Mesothelial cell of epicardium (in vitro differentiated cells): Measurements from ENCODE around the gene UNC50. TPM values are rescaled to one million over a fixed set of nuclear protein-coding genes. Genes with fewer than 3 reads are reported as not detected.

ENCODE experiments used
- DNase-seq, 2 experiments: peaks; one replicate each; pipeline ENCODE4 v3.0.0; 2021; ENCODE audit warnings: low spot score in 2 of 2; ENCODE audit not compliant: unreplicated experiment in 2 of 2
- H3K27ac Mint-ChIP-seq: 2 replicates; pipeline ENCODE4 v1.8.0; 2021; ENCODE audit warnings: mixed read lengths
- H3K27me3 Mint-ChIP-seq: 2 replicates; pipeline ENCODE4 v1.8.0; 2021; ENCODE audit warnings: low read depth, mixed read lengths
- H3K36me3 Mint-ChIP-seq: 2 replicates; pipeline ENCODE4 v1.8.0; 2021; ENCODE audit warnings: mixed read lengths
- H3K4me1 Mint-ChIP-seq: 2 replicates; pipeline ENCODE4 v1.8.0; 2021; ENCODE audit warnings: mixed read lengths
- H3K4me3 Mint-ChIP-seq: 2 replicates; pipeline ENCODE4 v1.8.0; 2021; ENCODE audit warnings: mild to moderate bottlenecking, moderate library complexity, mixed read lengths
- H3K9me3 Mint-ChIP-seq: 2 replicates; pipeline ENCODE4 v1.8.0; 2021; ENCODE audit warnings: mixed read lengths
- total RNA-seq: library from RNA; stranded (reverse); gene quantifications from 3 replicates; pipeline ENCODE4 v1.2.1, GENCODE V29; 2021
- TF ChIP-seq, protein P1 (sequence below): fragments of 200-600 bp; sonication (generic); IDR thresholded peaks from one replicate; pipeline ENCODE4 v1.5.0; 2021; ENCODE audit warnings: antibody characterized with exemption; ENCODE audit not compliant: unreplicated experiment

Gene UNC50
- total RNA-seq, 1 donor from 2014 or later: 44.6 TPM

DNA sequence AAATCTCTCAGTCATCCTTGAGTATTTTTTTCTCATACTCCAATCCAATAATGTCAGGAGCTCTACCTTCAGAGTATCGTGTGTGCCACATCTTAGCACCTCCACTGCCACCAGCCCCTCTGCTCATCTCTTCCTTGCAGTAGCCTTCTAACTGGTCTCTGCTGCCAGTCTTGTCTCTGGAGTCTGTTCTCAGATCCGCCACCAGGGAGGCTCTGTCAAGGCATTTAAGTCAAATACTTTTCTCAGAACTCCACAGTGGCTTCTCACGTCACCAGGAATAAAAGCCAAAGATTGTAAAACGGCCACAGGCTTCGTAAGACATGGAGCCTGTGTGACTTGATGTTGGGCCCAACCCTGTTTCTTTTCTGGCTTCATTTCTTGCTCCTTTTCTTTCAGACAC is 7.1 kb downstream of the UNC50 start:
- Mint-ChIP-seq H3K4me1 (peaks cover 12% of the 10 kb centered on the region), H3K9me3 (no peaks in the 10 kb centered on the region), H3K27me3 (no peaks in the 10 kb centered on the region), H3K27ac (no peak overlapping the region), H3K4me3 (no peak overlapping the region), H3K36me3 (peaks cover 35% of the 10 kb centered on the region)
- no peak for DNase-seq
- TF ChIP-seq, protein P1, sequence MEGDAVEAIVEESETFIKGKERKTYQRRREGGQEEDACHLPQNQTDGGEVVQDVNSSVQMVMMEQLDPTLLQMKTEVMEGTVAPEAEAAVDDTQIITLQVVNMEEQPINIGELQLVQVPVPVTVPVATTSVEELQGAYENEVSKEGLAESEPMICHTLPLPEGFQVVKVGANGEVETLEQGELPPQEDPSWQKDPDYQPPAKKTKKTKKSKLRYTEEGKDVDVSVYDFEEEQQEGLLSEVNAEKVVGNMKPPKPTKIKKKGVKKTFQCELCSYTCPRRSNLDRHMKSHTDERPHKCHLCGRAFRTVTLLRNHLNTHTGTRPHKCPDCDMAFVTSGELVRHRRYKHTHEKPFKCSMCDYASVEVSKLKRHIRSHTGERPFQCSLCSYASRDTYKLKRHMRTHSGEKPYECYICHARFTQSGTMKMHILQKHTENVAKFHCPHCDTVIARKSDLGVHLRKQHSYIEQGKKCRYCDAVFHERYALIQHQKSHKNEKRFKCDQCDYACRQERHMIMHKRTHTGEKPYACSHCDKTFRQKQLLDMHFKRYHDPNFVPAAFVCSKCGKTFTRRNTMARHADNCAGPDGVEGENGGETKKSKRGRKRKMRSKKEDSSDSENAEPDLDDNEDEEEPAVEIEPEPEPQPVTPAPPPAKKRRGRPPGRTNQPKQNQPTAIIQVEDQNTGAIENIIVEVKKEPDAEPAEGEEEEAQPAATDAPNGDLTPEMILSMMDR: no peak

DNA sequence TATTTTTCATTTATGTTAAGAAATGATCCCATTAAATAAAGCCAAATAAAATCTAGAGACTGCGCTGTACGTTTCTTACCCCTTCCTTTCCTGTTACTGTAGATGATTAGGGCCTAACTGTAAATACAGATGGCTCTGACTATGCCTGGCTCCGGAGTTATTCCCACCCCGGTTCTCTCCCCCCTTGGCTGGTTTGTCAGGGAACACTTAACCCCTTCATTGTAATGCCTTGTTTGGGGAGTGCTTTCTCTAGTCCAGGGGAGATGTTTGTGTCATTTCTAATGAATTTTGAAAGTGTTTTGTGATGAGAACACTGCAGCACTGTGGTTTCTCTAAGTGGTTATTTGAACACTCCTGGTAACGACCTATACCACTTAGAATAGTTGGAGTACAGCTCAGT is 8.8 kb downstream of the UNC50 start:
- H3K9me3 Mint-ChIP-seq: no peaks in the 10 kb centered on the region
- no peak overlapping the region for H3K4me3 Mint-ChIP-seq
- no peaks in the 10 kb centered on the region for H3K4me1 Mint-ChIP-seq
- no peak for DNase-seq
- H3K27ac Mint-ChIP-seq: no peak overlapping the region
- H3K27me3 Mint-ChIP-seq: no peaks in the 10 kb centered on the region
- TF ChIP-seq, protein P1: no peak
- H3K36me3 Mint-ChIP-seq: peaks cover 27% of the 10 kb centered on the region

DNA sequence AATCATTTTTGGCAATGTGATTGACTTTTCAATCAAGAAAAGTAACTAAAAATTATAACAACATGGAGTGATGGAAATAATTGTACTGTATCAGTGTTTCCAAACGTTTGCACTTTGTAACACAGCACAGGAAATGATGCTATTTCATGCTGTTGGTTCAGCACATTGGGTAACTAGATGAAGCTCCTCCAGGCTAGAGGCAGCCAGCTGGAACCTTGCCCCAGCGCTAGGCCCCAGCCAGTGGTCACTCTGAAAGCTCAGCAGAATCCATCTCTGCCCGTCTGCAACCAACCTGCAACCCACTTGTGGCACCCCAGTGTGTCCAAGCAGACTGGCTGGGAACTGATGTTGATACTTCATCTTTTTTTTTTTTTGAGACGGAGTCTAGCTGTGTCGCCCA is 15.3 kb downstream of the UNC50 start:
- H3K27me3 Mint-ChIP-seq: no peaks in the 10 kb centered on the region
- no peak for DNase-seq
- TF ChIP-seq, protein P1: no peak
- peaks cover 2% of the 10 kb centered on the region for H3K36me3 Mint-ChIP-seq
- H3K4me1 Mint-ChIP-seq: no peaks in the 10 kb centered on the region
- H3K4me3 Mint-ChIP-seq: no peak overlapping the region
- no peak overlapping the region for H3K27ac Mint-ChIP-seq
- peaks cover 10% of the 10 kb centered on the region for H3K9me3 Mint-ChIP-seq

DNA sequence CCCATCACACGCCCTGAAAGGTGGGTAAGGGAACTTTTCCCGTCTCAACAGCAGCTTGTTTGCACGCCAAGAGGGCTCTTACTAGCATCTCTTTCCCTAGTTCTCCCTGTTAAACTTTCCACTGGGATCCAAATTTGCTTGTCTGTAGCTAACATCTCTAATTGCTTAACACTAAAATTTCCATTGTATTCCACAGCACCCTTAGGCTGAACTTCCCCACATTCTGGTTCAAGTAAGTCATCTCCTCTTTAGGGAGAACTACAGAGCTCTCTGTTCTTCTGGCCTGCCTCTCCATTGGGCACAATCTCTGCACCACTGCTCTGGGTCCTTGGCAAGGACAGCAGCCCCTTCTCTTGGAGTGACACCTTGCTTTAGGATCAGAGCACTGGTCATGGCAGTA is 24.0 kb downstream of the UNC50 start:
- Mint-ChIP-seq H3K27ac (no peak overlapping the region), H3K27me3 (no peaks in the 10 kb centered on the region), H3K9me3 (peaks cover 10% of the 10 kb centered on the region), H3K4me1 (peaks cover 10% of the 10 kb centered on the region), H3K36me3 (peaks cover 7% of the 10 kb centered on the region), H3K4me3 (no peak overlapping the region)
- TF ChIP-seq, protein P1: no peak
- DNase-seq: no peak

DNA sequence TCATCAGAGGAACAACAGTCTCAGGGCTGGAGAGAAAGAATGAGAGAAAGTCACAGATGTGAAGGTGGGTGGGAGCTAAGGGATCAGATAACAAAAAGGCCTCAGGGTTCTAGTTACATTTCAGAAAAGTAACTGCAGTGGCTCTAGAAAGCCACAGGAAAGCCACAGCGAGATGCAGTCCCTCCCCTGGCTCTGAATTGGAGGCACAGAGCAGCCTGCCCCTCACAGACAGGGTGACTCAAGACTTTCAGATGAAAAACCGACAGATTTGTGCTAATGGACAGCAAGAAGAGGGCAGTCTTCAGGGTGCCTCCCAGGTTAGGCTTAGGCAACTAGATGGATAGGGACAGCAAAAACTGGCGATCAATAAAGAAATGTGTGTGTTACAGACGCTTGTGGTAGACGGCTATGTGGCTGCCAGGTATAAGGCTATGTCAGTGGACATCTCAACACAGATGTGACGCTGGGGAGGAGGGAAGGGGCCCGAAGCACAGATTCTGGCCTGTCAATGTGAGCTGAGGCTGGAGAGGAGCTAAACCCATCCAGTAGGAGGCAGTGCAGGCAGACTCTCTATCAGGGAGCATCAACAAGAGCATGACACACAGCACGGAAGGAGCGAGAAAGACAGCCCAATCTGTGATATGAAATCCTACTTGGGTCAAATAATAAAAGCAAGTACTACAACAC is 26.2 kb downstream of the UNC50 start:
- H3K4me1 Mint-ChIP-seq: peaks cover 10% of the 10 kb centered on the region
- no peak overlapping the region for H3K4me3 Mint-ChIP-seq
- no peak for DNase-seq
- H3K9me3 Mint-ChIP-seq: no peaks in the 10 kb centered on the region
- H3K36me3 Mint-ChIP-seq: peaks cover 6% of the 10 kb centered on the region
- TF ChIP-seq, protein P1: no peak
- H3K27ac Mint-ChIP-seq: peak overlapping the region; percentile 43
- H3K27me3 Mint-ChIP-seq: no peaks in the 10 kb centered on the region
